GM23248 (cell line): Measurements from ENCODE around the gene COX19. TPM values are rescaled to one million over a fixed set of nuclear protein-coding genes. Genes with fewer than 3 reads are reported as not detected.
"Not testable (repeated sequence)": the region's sequence is repeated elsewhere in the genome, so short reads cannot be mapped to it uniquely, and the experiment has no call there.

ENCODE experiments used
- DNase-seq: peaks from one replicate; pipeline ENCODE4 v3.0.0-alpha.2; 2015
- H2AFZ ChIP-seq: fragments of 200-600 bp; sonication (generic); 2 replicates; pipeline ENCODE4 v1.6.1; 2016; ENCODE audit warnings: antibody characterized with exemption
- H3F3A ChIP-seq: fragments of 200-600 bp; sonication (generic); 2 replicates; pipeline ENCODE4 v1.6.1; 2016; ENCODE audit warnings: mild to moderate bottlenecking, antibody characterized with exemption, mixed run types; ENCODE audit not compliant: insufficient read depth
- H3K27ac ChIP-seq: fragments of 200-600 bp; sonication (generic); 2 replicates; pipeline ENCODE4 v1.5.1; 2016; ENCODE audit warnings: mild to moderate bottlenecking
- H3K27me3 ChIP-seq: fragments of 200-600 bp; sonication (generic); replicated peaks from 2 replicates; pipeline ENCODE4 v1.6.1; 2016; ENCODE audit warnings: mild to moderate bottlenecking; ENCODE audit not compliant: insufficient read depth
- H3K36me3 ChIP-seq: fragments of 200-600 bp; sonication (generic); 2 replicates; pipeline ENCODE4 v1.6.1; 2016; ENCODE audit warnings: low read depth, mild to moderate bottlenecking
- H3K4me1 ChIP-seq: fragments of 200-600 bp; sonication (generic); 2 replicates; pipeline ENCODE4 v1.6.1; 2016; ENCODE audit warnings: mild to moderate bottlenecking; ENCODE audit not compliant: insufficient read depth
- H3K4me2 ChIP-seq: fragments of 200-600 bp; sonication (generic); one replicate; pipeline ENCODE4 v1.6.1; 2016; ENCODE audit warnings: mild to moderate bottlenecking; ENCODE audit not compliant: unreplicated experiment
- H3K4me3 ChIP-seq: fragments of 200-600 bp; sonication (generic); 2 replicates; pipeline ENCODE4 v1.5.1; 2016; ENCODE audit warnings: mild to moderate bottlenecking
- H3K79me2 ChIP-seq: fragments of 200-600 bp; sonication (generic); 2 replicates; pipeline ENCODE4 v1.6.1; 2016; ENCODE audit warnings: mild to moderate bottlenecking; ENCODE audit not compliant: insufficient read depth
- H3K9ac ChIP-seq: fragments of 200-600 bp; sonication (generic); 2 replicates; pipeline ENCODE4 v1.6.1; 2016; ENCODE audit warnings: mild to moderate bottlenecking
- H3K9me2 ChIP-seq: fragments of 200-600 bp; sonication (generic); 2 replicates; pipeline ENCODE4 v1.6.1; 2016; ENCODE audit warnings: mixed run types, mild to moderate bottlenecking, moderate library complexity; ENCODE audit not compliant: insufficient read depth
- H3K9me3 ChIP-seq: fragments of 200-600 bp; sonication (generic); one replicate; pipeline ENCODE4 v1.6.1; 2017; ENCODE audit warnings: low read depth
- H4K20me1 ChIP-seq: fragments of 200-600 bp; sonication (generic); 2 replicates; pipeline ENCODE4 v1.6.0; 2016; ENCODE audit not compliant: insufficient read depth
- EZH2 ChIP-seq: fragments of 200-600 bp; sonication (generic); IDR thresholded peaks from 2 replicates; pipeline ENCODE4 v1.6.1; 2018; ENCODE audit warnings: antibody characterized with exemption, mild to moderate bottlenecking; ENCODE audit not compliant: insufficient read depth, poor library complexity, severe bottlenecking
- EZH2phosphoT487 ChIP-seq: fragments of 200-600 bp; sonication (generic); IDR thresholded peaks from 2 replicates; pipeline ENCODE4 v1.6.1; 2018; ENCODE audit warnings: antibody characterized with exemption, moderate library complexity, mild to moderate bottlenecking, low read depth; ENCODE audit not compliant: insufficient read depth
- WGBS, 2 experiments: methylation state at CpG; one replicate each; pipeline ENCODE4 v1.1.6; 2015 to 2017; ENCODE audit warnings: low lambda C conversion rate in 2 of 2, low coverage in 1 of 2; ENCODE audit errors: missing lambda C conversion rate in 2 of 2; 5-methylcytosine and 5-hydroxymethylcytosine counted together
- in situ Hi-C: fragments of 300-500 bp; cut with MboI; formaldehyde crosslinking; loops from 2 replicates; pipeline ENCODE4 v1.15.0; 2020
- polyA plus RNA-seq: library from polyadenylated mRNA; unstranded; fragments of >200 nt; fragmentation: Nextera tagmentation; extraction: Ambion mirVana; gene quantifications from 2 replicates; pipeline ENCODE4 v1.2.1, GENCODE V29; 2016
- total RNA-seq: library from RNA; depleted of rRNA; stranded (reverse); fragments of >200 nt; shearing (Covaris generic); gene quantifications from 2 replicates; pipeline ENCODE4 v1.2.3, GENCODE V29; 2014

Gene COX19
- total and polyA plus RNA-seq, 2 experiments from 2014 or later, result 5.5 to 9.9 TPM

DNA sequence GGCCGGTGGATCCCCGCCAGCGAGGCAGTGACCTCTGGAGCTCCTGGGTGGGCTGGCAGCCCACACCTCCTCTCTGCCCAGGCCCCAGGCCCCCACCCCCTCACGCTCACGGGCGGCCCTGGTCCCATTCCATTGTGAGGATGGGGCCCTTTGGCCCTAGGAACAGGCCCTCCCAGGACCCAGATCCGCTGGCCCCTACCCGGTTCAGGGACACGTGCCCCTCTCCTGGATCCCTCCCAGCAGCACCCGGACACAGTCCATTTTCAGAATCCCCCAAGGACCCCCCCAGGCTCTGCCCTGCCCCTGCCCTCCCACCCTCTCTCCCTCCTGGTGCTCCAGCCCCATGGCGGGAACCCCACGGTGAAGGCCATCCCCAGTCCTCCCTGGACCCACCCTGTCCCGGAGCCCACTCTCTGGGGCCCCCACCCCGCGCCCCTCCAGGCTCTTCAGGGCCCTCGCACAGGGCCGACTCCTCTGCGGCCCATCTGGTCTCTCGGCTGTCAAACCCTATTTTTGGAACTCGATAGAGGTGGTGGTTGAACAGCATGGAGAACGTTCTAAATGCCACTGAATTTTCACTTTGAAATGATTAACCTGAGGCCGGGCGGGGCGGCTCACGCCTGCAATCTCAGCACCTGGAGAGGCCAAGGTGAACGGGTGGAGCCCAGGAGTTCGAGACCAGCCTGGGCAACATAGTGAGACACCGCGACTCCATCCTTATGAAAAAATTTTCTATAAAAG lies 28.9 kb downstream of the COX19 start:
- peaks cover 7% of the 10 kb centered on the region for H3K27me3 ChIP-seq
- H3F3A ChIP-seq, result no peaks in the 10 kb centered on the region
- no peaks in the 10 kb centered on the region for H3K4me1 ChIP-seq
- WGBS, 2 experiments, result 53 to 55% methylated on average over 19 to 29 of the region's 29 CpGs
- no peak overlapping the region for H3K4me3 ChIP-seq
- no peaks in the 10 kb centered on the region for H3K9me2 ChIP-seq
- H3K9ac ChIP-seq, result no peak overlapping the region
- H3K79me2 ChIP-seq, result no peaks in the 10 kb centered on the region
- H2AFZ ChIP-seq, result no peak overlapping the region
- H3K36me3 ChIP-seq, result no peaks in the 10 kb centered on the region
- H4K20me1 ChIP-seq, result no peaks in the 10 kb centered on the region
- no peak overlapping the region for H3K4me2 ChIP-seq
- TF ChIP-seq EZH2 (no peak), EZH2phosphoT487 (no peak)
- no peak for DNase-seq
- no peaks in the 10 kb centered on the region for H3K9me3 ChIP-seq
- in situ Hi-C loops, result no loop called here
- no peak overlapping the region for H3K27ac ChIP-seq

DNA sequence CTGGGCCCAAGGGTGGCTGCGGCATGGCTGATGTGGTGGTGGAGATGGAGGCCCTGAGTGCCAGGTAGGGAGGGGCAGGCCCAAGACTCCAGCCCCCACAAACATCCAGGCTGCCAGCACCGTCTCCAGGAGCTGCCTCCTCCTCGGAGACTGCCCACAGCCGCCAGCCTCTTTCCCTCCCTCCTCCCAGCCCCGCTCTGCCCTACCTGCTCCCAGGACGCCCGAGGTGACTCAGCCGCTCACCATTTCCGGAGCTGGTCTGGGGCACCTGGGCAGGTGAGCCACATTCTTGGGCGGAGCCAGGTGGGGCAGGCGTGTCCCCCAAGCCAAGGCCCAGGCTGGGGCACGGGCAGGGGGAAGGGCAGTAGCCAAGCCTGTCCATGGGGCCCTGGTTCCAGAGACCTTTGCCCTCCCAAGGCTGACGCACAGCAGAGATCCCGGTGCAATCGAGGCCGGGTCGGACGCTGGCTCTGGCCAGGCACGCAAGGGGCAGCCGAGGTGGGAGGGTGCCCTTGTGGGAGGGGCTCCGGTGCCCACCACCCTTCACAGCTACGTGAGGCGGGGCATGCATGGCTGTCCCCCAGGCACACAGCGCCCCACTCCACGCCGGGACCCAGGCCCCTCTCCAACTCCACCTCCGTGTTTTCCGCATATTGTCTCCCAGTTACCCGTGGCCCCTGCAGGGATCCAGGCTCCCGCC lies 29.6 kb downstream of the COX19 start:
- in situ Hi-C loops, result no loop called here
- H3K9ac ChIP-seq, result no peak overlapping the region
- 61 to 64% methylated on average over 28 to 30 of the region's 30 CpGs for WGBS, 2 experiments

GRCh38 chr7:945147-945555 lies 30.2 kb downstream of the COX19 start:
- H3K9me2 ChIP-seq, result no peaks in the 10 kb centered on the region
- no peak for DNase-seq
- no peak overlapping the region for H3K9ac ChIP-seq
- no peaks in the 10 kb centered on the region for H3F3A ChIP-seq
- H3K9me3 ChIP-seq, result no peaks in the 10 kb centered on the region
- no peak overlapping the region for H3K27ac ChIP-seq
- in situ Hi-C loops, result no loop called here
- no peaks in the 10 kb centered on the region for H3K4me1 ChIP-seq
- no peak overlapping the region for H3K4me3 ChIP-seq
- no peak overlapping the region for H3K4me2 ChIP-seq
- 71 to 77% methylated on average over 12 to 13 of the region's 13 CpGs for WGBS, 2 experiments
- no peaks in the 10 kb centered on the region for H4K20me1 ChIP-seq
- H3K79me2 ChIP-seq, result no peaks in the 10 kb centered on the region
- H2AFZ ChIP-seq, result no peak overlapping the region
- no peak for TF ChIP-seq EZH2phosphoT487
- TF ChIP-seq EZH2, result no peak
- H3K36me3 ChIP-seq, result no peaks in the 10 kb centered on the region
- H3K27me3 ChIP-seq, result peaks cover 19% of the 10 kb centered on the region

More for the DNA sequence above, 29.6 kb downstream of the COX19 start:
- H3K27ac ChIP-seq, result no peak overlapping the region
- H3K79me2 ChIP-seq, result no peaks in the 10 kb centered on the region
- H3K4me1 ChIP-seq, result no peaks in the 10 kb centered on the region
- H3F3A ChIP-seq, result no peaks in the 10 kb centered on the region
- H3K9me2 ChIP-seq, result no peaks in the 10 kb centered on the region
- H3K4me3 ChIP-seq, result no peak overlapping the region
- H3K4me2 ChIP-seq, result no peak overlapping the region
- H4K20me1 ChIP-seq, result no peaks in the 10 kb centered on the region
- TF ChIP-seq EZH2phosphoT487, result no peak
- no peak for TF ChIP-seq EZH2
- H2AFZ ChIP-seq, result no peak overlapping the region
- peaks cover 14% of the 10 kb centered on the region for H3K27me3 ChIP-seq
- H3K9me3 ChIP-seq, result no peaks in the 10 kb centered on the region
- no peaks in the 10 kb centered on the region for H3K36me3 ChIP-seq
- DNase-seq, result no peak

DNA sequence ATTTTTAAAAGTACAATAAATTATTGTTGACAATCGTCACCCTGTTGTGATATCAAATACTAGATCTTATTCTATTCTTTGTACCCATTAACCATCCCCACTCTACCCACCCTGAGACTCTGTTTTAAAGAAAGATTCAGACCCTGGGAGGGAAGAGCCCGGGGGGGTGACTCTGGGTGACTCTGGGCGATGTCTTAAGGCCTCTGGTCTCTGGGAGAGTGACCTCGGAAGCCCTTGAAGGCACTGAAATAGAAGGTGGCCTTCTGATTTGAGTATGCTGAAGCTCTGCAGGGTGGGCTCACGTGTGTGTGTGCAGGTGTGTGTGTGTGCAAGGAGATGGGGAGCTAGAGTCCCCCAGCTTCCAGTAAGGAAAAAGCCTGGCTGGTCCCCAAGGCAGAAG lies 30.6 kb downstream of the COX19 start:
- H3K9ac ChIP-seq, result no peak overlapping the region
- no peaks in the 10 kb centered on the region for H3K4me1 ChIP-seq
- in situ Hi-C loops, result no loop called here
- no peak overlapping the region for H3K4me2 ChIP-seq
- no peaks in the 10 kb centered on the region for H3K79me2 ChIP-seq
- no peaks in the 10 kb centered on the region for H3K9me3 ChIP-seq
- TF ChIP-seq EZH2phosphoT487 (no peak), EZH2 (no peak)
- no peaks in the 10 kb centered on the region for H3K9me2 ChIP-seq
- no peak overlapping the region for H2AFZ ChIP-seq
- DNase-seq, result no peak
- H3K4me3 ChIP-seq, result no peak overlapping the region
- H3F3A ChIP-seq, result no peaks in the 10 kb centered on the region
- no peaks in the 10 kb centered on the region for H4K20me1 ChIP-seq
- H3K27ac ChIP-seq, result no peak overlapping the region
- WGBS, 2 experiments, result 76% methylated on average over 5 of the region's 5 CpGs
- peaks cover 19% of the 10 kb centered on the region for H3K27me3 ChIP-seq
- H3K36me3 ChIP-seq, result no peaks in the 10 kb centered on the region

GRCh38 chr7:943793-944192 lies 31.6 kb downstream of the COX19 start:
- DNase-seq, in situ Hi-C loops: not testable (repeated sequence)
- 55 to 60% methylated on average over 3 to 4 of the region's 4 CpGs for WGBS, 2 experiments

More at GRCh38 chr7:943793-944192, 31.6 kb downstream of the COX19 start:
- H3F3A ChIP-seq, H3K27ac ChIP-seq, H3K4me1 ChIP-seq, H3K4me2 ChIP-seq, H2AFZ ChIP-seq, H4K20me1 ChIP-seq, H3K4me3 ChIP-seq, H3K9me3 ChIP-seq, H3K9me2 ChIP-seq, H3K9ac ChIP-seq, H3K79me2 ChIP-seq, H3K36me3 ChIP-seq: not testable (repeated sequence)
- peaks cover 19% of the 10 kb centered on the region for H3K27me3 ChIP-seq
